GM19395 (cell line): Measurements from ENCODE around the gene RRP1.

Experiments used
- ATAC-seq: cut with Tn5 transposase; IDR thresholded peaks from one replicate; pipeline ENCODE4 v1.9.1; 2021; ENCODE audit warnings: mild to moderate bottlenecking, moderate library complexity; ENCODE audit not compliant: unreplicated experiment

RRP1 gene, protein sequence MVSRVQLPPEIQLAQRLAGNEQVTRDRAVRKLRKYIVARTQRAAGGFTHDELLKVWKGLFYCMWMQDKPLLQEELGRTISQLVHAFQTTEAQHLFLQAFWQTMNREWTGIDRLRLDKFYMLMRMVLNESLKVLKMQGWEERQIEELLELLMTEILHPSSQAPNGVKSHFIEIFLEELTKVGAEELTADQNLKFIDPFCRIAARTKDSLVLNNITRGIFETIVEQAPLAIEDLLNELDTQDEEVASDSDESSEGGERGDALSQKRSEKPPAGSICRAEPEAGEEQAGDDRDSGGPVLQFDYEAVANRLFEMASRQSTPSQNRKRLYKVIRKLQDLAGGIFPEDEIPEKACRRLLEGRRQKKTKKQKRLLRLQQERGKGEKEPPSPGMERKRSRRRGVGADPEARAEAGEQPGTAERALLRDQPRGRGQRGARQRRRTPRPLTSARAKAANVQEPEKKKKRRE

DNA sequence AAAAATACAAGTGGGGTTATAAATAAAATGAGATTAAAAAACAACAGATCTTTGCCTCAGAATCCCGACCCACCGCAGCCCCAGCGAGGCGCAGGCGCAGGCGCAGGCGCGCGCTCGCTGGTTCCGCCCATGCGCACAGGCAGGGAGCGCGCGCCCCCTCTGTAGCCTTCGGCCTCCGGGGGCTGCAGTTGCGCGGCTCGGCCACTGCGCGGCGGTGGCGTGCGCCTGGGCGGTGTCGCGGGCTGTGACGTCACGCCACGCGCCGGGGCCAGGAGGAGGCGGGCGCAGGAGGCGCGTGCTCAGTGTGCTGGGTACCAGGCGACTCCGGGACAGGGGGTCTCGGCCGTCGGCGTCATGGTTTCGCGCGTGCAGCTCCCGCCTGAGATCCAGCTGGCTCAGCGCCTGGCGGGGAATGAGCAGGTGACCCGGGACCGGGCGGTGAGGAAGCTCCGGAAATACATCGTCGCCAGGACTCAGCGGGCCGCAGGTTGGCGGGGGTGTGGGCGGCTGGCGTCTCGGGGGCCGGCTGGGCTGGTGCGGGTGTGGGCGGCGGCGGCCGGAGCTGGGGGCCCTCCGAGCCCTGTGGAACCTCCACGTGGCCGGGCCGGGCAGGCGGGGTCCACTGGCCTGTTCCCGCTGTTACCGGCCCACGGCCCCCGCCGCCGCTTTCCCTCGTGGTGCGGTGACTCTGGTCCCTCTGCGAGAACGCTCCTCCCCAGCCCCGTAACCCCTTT lies at the start of gene RRP1:
TSS of gene RRP1 (plus strand) at position 302 of the 734 bp plus-strand sequence. CDS start at position 355, 53 bp downstream.
- ATAC-seq: peak; percentile 76

DNA sequence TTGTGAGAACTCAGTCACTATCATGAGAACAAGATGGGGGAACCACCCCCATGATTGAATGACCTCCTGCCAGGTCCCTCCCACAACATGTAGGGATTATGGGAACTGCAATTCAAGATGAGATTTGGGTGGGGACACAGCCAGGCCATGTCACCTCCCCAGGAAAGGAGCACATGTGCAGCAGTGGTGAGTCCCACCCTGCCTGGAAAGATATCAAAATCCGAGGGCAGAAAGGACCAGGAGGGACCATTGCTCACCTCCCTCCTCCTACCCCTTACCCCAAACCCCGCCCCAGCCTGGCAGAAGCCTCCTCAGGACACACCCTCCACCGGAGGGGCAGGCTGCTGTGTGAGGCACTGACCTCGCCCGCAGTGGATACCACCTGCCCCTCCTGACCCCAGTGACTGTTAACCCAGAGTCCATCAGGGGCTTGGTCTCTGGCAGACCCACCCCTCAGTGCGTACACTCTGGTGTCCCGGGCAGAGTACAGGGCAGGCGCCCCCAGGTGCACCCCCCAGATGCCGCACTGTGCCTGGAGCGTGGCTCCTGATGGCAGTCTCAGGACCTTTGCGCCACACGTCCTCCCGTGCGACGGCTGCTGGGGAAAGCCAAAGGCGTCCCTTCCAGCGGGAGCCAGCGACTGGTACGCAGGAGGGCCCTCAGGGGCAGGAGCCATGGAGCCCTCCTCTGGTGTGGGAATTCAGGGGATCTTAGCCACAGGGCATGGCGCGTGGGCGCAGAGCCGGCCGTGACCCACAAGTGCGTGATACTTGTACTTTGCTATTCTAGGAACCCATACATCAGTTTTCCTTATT lies 49.5 kb upstream of the RRP1 start:
- ATAC-seq: no peak

DNA sequence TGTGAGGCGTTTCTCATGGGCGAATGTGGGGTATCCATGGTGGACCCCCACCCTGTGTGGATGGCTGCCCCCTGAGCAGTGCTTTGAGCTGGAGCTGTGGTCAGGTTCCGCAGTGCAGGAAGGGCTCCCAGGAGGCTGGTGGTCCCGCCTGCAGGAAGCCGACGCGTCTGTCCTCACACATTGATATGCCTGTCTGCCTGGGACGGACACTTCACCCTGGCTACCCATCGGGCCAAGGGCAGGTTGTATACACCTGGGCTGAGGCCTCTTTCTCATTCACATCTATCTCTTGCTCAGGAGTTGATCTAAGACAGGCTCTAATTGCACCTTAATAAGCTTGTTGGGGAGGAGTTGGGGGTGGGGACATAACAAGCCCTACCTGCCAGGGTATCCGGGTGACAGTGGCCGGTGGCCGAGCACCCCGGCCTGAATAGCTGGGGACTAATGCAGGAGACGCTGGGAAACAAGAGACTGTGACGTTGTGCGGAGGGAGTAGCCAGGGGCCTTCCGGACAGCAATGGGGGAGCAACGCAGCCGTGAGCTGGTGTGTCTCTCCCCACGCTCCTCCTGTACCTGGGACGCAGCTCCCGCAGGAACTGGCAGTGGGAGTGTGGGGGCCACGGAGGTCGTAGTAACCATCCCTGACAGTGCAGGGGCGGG lies 48.8 kb upstream of the RRP1 start:
- no peak for ATAC-seq

DNA sequence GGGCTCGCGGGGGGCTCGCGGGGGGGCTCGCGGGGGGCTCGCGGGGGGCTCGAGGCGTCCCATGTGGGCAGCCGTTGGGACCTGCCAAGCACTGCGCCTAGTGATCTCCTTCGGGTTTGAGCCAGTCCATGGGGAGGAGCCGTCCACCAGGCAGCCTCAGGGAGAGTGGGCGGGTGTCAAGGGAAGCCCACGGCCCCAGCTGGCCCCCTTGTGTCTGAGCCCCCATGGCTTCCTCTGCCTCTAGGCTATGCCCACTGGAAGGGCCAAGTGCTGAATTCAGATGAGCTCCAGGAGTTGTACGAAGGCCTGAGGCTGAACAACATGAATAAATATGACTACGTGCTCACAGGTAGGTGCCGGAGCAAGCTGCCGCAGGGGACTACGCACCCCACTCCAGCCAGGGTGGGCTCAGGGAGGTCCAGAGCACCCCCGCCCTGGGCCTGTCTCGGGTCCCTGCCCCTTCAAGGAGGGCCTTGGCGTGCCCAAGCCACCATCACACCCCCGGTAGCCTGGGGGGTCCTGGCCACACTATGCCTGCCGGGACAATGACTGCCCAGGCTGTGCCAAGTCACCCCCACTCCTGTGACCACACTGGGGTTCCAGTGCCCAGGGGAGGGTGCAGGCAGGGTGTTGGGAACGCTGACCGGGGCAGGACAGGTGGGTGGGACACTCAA lies 47.8 kb upstream of the RRP1 start:
- ATAC-seq: no peak

DNA sequence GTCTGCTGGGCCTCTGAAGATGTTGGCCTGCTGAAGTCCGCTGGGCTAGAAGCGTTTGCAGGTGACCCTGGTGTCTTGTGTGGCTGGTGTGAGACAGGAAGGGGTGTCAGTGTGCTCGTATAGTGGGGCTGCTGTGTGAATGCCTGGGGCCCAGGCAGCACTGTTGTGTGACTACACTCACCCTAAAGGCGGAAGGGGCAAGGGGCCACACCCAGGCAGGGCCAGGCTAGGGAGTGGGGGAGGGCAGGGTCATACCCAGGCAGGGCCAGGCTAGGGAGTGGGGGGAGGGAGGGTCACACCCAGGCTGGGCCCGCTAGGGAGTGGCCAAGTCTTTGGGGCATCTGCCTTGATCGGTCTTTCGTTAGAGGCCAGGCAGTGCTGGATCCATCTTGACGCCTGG lies 45.4 kb upstream of the RRP1 start:
- no peak for ATAC-seq

DNA sequence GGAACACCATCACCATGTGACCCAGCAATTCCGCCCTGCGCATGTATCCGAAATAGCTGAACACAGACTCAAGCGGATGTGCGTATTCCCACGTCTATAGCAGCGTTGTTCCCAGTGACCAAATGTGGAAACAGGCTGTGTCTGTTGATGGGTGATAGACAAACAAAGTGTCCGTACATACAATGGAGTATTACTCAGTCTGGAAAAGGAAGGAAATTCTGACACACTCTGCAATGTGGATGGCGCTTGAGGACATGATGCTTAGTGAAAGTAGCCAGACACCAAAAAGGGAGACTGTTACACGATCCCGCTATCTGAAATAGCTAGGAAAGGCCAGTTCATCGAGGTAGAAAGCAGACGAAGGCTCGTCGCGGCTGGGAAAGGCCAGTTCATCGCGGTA lies 44.7 kb upstream of the RRP1 start:
- no peak for ATAC-seq

DNA sequence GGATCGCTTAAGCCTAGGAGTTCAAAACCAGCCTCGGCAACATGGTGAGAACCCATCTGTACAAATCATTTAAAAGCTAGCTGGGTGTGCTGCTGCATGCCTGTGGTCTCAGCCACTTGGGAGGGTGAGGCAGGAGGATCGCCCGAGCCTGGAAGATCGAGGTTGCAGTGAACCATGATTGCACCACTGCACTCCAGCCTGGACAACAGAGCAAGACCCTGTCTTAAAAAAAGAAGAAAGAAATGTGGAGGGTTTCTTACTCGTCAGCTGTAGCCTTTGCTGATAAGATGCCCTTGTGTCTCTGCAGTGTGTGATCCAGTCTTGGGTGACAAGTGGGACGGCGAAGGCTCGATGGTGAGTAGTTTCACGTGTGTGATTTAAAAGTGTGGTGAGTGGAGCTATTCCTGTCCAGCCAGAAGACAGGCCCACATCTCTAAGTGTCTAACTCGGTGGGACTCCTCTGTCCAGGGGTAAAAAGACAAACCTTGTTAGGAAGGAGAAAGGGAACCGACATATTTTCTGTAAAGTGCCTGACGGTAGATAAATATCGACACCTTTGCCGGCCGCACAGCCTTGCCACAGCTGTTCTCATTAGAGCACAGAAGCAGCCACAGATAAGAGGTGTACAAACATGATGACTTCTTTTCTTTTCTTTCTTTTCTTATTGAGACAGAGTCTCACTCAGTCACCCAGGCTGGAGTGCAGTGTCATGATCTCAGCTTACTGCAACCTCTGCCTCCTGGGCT lies 43.4 kb upstream of the RRP1 start:
- ATAC-seq: no peak

DNA sequence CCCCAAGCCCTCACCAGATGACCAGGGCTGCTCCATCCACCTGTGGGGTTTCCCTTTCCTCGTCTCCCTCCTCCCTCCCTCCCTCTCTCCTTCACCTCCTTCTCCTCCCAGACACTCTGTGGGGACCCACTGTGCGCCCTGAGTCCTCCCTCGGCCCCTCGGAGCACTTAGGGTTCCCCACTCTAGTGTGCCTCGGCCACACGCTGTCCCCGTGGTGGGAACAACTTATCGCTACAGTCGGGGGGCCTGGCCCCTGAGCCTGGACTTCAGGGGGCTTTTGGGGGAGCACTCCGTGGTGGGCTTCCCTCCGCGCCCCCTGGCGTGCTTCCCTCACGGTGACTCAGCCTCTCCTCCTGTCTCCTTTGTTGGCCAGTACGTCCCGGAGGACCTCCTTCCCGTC lies 40.8 kb upstream of the RRP1 start:
- no peak for ATAC-seq

DNA sequence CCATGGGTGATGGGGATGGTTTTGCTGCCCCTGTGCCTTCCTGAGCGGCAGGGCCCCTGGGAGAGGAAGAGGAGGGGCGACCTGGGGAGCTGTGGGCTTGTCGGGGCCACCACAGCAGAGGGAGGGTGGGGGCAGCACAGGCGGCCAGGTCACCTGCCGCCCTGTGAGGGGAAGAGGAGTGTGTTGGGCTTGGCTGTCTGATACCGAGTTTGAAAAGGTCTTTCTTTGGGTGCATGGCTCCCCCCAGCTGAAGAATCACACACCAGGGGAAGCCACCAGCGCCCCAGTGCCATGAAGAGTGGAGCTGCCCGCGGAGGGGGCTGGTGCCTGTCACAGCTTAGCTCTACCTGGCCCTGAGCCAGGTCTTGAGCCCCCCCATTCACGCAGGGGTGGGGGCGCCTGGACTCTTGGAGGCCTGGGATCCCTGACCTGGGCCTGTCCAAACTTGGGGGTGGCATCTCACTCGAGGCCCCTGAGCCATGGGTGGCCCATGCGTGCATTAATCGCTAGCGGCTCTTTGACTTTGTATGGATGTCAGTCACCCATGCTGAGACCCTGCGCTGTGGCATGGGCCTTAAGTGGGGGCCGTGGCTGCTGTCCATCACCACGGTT lies 39.6 kb upstream of the RRP1 start:
- ATAC-seq: no peak

DNA sequence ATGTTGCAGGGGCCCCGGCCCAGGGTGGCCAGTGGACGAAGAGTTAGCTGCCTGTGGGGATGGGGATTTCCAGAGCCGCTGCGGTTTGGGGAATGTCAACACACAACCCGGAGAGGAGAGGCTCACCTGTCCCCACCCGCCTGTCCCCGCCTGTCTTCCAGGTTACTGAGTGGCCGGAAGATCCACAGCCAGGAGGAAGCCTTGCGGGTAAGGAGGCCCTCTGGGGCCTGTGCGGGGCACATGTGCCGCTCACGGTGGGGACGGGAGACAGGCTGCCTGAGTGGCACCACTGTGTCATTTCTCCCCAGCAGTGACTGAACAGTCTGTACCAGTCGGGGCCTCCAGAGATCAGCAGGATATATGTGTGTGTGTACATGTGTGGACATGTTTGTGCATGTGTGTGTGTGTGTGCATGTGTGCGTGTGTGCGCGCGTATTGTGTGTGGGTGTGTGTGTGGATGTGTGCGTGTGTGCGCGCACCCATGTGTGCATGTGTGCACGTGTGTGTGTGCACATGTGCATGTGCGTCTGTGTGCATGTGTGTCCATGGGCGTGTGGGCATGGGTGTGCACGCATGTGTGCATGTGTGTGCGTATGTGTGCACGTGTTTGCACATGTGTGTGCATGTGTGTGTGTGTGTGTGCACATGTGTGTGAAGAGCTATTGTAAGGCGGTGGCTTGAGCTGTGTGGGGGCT lies 38.9 kb upstream of the RRP1 start:
- no peak for ATAC-seq

DNA sequence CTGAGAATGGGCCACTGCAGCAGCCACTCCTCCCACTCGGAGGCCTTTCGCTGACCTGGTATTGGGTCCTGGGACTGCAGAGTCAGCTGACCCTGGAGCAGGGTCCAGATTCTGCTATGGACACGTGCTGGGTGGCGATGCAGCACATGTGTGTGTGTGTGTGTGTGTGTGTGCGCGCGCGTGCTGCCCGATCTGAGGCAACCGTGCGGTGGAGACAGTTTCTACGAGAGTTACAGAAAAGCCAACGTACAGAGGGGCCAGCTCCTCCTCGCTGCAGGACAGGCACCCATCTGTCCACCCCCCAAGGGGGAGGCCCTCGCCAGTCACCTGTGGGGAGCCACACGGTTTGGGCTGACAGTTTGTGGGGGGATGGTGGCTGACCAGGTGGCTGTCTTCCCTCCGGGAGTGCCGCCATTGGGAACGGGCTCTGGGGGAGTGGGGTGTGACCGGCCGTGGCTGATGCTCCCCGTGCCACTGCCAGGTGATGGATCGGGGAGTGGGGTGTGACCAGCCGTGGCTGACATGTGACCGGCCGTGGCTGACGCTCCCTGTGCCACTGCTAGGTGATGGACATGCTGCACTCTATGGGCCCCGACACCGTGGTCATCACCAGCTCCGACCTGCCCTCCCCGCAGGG lies 37.3 kb upstream of the RRP1 start:
- no peak for ATAC-seq

DNA sequence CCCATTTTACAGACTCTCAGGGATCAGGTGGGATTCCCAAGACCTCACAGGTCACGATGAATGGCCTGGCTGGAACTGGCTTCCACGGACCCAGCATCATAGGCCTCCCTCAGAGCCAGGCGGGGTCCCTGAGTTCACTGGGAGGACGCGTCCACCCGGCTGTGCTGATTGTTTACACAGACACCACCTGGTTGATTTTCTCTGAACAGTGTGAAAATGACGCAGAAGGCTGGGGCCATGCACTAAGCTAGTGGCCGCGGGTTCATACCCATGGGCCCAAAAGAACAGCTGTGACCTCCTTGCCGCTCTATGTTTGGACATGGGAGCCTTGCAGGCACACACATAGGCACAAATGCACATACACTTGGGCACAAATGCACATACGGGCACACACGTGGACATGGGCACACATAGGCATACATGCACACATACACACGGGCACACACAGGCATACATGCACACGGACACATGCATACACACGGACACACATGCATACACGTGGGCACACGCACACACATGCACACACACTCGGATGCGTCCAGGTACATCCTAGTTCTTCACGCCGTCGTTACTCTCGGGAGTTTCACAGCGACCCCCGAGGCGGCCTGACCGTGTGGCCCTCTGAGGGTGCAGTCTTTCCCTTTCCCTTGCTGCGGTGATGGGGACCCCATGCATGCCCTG lies 36.5 kb upstream of the RRP1 start:
- ATAC-seq: no peak

DNA sequence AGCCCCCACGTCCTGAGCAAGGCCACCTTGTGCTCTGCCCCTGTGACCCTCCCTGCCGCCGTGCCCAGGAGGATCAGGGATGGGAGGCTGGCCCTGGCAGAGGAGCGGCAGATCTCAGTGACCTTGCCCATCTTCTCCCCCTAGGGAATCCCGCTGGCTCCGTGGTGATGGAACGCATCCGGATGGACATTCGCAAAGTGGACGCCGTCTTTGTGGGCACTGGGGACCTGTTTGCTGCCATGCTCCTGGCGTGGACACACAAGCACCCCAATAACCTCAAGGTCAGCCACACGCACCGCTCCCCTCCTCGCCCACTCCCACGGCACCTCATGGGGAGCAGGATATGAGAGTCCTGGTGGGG lies 36.0 kb upstream of the RRP1 start:
- ATAC-seq: no peak

DNA sequence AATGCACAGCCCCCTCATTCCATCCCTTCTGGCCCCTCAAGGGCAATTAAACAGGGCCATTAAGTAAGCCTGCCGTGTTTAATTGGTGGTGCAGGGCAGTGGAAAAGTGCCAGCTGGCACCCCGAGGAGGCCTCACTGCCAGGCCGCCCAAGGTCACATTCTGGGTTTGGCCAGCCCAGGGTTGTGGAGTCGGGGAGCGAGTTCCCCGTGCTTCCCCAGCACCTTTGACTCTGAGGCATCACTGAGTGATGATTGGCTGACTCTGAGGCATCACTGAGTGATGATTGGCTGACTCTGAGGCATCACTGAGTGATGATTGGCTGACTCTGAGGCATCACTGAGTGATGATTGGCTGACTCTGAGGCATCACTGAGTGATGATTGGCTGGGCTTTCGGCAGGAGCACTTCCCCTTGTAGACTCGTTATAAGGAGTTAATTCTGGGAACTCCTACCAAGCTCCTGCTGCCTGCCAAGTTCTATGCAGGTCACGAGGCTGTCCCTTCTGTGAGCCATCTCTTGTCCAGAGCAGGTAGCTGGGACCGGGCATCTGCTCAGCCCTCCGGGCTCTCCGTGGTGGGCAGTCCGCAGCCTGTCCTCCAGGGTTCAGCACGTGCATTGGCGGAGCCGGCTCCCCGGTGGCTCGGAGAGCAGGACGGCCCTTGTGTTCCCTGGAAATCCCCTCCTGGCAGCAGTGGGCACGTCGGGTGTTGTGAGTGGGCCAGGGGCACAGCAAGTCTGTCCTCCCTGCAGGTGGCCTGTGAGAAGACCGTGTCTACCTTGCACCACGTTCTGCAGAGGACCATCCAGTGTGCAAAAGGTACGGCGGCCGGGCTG lies 34.2 kb upstream of the RRP1 start:
- no peak for ATAC-seq

DNA sequence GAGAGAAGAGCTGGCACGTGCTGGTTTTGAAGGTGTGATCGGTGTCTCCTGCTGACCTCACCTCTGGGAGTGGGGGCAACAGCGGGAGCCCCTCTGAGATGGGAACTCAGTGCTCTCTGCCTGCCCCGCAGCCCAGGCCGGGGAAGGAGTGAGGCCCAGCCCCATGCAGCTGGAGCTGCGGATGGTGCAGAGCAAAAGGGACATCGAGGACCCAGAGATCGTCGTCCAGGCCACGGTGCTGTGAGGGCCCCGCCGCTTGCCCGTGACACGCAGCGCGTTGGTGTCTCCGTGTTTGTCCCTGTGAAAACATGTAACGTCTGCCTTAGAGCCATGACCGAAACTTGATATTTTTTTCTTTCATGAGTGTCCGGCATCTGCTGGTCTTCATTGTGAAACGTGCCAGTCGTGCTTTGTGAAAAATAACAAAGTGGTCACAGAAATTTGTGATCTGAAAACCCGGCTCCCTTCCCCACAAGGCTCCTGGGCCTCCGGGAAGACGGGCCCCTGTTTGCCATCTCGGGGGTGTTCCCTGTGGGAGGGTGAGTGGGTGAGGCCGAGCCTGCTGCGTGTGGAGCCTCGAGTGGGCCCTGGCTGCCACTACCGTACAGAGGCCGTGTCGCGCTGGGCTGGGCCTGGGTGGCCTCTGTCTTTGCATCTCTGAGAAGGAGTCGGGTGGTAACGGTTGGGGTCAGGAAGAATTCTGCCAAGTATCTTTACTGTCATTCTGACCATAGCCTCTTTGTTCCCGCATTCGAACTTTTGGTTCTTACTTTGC lies 33.4 kb upstream of the RRP1 start:
- no peak for ATAC-seq

DNA sequence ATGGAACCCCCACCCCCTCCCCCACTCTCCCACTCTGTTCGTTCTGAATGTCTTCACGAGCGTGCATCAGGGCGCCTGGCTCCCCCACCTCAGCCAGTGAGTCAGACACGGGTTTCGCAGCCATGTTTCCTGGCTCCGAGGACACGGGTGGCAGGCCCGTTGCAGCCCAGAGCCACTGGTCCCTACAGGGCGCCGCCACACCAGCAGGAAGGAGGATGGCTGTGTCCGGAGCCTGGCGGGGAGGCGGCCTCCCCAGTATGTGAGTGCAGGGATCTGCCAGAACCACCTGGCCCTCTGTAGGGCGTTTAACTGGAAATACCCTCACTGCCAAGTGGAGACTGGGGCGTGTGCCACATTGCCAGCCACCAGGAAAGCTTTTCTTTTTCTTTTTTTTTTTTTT lies 31.8 kb upstream of the RRP1 start:
- ATAC-seq: no peak
